Stimulated activated CD4-positive, alpha-beta T cell treated with anti-CD3 and anti-CD28 coated beads, Interleukin-12 subunit alpha, Interleukin-12 subunit beta, amount 100 ng/mL, for 24 hours (primary cell): ENCODE data around the gene IFT74.

Experiments used
- DNase-seq, 2 experiments: peaks; one replicate each; pipeline ENCODE4 v3.0.0-alpha.2; 2020; ENCODE audit warnings: low read depth in 2 of 2

Gene IFT74

DNA sequence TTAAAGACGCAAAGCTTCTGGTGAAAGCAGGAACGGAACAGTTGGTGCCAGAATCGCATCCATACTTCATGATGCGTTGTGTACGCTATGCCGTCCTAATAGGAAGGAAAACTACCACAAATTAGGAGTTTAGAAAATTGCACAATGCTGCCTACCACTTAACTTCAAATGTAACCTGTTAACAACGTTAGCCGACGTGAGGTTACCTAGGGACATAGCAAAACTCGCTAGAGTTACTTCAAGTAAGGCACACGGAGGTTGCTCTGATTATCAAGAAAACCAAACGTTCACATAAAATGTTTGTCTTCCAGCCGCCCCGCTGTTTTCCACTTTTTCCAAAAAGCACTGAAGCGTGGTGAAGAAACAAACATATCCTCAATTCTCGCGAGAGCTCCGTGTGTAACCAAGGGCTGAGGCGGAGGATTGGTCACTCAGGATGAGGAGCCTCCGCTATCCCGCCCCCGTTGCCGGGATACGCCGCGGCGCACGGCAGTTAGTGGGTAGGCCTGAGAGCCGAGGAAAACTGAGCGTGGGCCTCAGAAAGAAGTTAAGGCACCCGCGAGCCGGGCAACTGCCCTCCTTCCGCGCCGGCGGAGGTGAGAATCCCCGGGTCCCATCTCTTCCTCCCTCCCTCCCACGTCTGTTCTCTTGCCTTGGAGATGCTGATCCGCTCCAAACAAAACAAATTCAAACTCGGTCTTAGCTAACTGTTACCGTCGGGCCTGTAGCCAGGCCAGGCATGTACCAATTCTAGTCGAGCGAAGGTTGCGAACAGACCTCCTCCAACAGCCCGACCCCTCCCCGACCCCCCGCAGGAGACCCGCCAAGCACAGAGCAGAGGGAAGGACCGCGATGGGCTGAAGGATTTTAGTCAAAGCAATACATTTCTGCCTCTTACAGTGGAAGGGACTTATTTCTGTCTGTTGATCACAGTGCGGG is at the start of gene IFT74:
Gene IFT74, plus strand, starts transcription at position 492 of the 939 bp plus-strand sequence. CDS start 5,556 bp downstream, outside the sequence.
- peak; percentile 85 to 88 for DNase-seq

DNA sequence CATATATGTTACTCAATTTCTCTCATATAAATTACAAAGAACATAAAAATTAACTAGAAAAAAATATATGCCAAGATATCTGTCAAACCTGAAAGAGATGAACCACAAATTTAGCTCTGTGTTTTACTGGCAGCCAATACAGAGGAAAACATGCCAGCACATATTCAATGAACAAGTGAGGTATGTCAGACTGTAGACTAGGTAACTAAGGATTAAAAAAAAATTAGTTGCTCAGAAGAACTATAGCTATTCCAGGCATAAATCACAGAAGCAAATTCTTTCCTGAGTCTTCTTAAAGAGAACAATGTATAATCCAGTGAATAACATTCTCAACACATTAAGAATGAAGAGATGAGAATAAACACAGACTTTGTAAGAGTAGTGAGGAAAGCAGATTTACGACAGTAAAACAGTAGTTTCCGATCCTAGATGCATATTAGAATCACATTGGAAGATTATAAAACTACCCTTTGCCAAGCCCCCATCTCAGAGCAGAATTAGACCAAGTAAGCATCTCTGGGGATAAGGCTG is 43.0 kb upstream of the IFT74 start:
- no peak for DNase-seq

DNA sequence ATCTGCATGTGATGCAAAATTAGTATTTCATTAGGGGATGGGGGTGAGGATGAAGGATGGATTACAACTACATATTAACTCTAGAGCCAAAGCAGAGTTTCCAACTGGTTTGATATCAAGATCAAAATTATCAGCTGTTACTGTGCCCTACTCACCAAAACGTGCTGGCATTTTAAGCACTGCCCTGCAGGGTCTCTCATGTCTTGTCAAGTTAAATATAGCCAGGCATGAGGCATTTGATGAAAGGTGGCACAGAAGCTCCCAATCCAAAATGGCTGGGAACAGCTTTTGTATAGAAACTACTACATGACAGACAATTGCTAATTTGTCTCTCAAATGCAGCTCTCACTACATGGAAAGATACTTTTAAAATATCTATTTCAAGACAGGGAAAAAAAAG is 36.5 kb upstream of the IFT74 start:
- DNase-seq: no peak

DNA sequence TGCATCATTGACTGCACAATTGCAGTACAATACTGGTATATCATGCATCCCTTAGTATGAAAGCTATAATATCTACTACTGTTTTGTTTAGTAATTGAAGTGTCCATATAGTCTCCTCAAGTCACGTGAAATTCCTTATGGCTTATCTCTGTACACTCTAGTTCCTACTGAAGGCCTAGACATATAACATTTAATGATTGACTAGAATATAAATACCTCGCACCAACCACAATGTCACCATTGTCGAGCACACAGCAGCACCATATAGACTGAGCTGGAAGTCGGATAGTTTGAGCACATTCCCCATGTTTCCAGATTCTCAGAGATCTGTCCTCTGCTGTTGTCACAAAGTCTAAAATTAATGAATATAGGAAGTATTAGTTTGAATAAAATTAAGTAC is 30.6 kb upstream of the IFT74 start:
- DNase-seq: no peak

DNA sequence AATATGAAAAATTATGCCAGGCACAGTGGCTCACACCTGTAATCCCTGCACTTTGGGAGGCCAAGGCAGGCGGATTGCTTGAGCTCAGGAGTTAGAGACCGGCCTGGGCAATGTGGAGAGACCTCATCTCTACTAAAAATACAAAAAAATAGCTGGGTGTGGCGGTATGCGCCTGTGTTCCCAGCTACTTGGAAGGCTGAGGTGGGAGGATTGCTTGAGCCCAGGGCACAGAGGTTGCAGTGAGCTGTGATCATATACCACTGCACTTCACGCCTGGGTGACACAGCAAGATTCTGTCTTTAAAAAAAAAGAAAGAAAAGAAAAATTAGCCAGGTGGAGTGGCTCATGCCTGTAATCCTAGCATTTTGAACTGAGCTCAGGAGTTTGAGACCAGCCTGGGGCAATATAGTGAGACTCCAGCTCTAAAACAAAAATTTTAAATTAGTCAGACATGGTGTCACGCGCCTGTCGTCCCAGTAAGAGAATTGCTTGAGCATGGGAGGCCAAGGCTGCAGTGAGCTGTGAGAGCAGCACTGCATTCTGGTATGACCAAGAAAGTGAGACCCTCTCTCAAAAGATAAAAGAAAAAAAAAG is 27.2 kb upstream of the IFT74 start:
- DNase-seq: no peak

DNA sequence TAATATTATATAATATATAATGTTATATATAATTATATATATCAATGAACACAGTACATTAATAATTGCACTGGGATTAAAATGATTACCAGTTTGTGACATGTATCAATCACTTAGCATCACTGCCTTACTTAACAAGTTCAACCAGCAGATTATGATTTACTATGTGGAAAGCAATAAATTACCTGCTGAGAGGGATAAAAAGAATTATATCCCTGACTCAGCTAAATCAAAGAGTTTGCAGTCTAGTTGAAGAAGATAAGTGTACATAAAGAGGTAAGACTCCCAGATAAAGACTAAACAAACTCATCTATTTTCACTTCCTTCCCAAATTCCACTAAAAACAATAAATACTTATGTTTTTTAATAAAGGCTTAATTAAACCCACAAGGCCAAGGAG is 20.4 kb upstream of the IFT74 start:
- no peak for DNase-seq

DNA sequence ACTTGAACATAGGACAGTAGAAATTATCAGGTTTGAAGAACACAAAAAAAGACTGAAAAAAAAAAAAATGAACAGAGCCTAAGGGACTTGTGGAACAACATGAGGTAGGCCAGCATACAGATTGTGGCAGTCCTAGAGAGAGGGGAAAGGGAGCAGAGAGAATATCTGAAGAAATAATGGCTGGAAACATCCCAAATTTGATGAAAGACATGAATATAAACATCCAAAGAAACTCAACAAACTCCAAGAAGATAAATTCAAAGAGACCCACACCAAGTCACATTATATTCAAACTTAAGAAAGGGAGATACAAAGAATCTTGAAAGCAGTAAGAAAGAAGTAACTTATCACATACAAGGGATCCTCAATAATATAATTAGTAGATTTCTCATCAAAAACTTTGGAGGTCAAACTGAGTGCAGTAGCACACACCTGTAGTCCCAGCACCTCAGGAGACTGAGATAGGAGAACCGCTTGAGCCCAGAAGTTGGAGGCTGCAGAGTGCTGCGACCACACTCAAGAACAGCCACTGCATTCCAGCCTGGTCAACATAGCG is 18.3 kb upstream of the IFT74 start:
- DNase-seq: no peak

DNA sequence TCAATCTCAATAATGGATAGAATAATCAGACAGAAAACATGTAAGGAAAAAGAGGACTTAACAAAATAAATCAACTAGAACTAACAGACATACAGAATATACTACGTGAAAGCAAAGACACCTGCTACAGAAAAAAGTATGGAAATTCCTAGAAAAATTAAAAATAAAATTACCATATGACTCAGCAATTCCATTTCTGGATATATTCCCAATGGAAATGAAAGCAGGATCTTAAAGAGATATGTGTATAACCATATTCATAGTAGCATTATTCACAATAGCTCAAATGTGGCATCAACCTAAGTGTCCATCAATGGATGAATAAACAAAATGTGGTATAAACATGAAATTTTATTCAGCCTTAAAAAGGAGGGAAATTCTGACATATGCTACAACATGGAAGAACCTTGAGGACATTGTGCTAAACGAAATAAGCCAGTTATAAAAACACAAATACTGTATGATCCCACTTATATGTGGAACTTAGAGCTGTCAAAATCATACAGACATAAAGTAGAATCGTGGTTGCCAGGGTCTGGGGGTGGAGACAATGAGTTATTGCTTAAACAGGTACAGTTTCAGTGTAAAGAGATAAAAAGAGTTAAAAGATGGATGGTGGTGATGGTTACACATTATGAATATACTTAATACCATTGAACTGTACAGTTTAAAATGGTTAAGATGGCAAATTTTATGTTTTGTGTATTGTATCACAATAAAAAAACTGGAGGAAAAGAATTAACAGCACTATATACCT is 16.1 kb upstream of the IFT74 start:
- no peak for DNase-seq

DNA sequence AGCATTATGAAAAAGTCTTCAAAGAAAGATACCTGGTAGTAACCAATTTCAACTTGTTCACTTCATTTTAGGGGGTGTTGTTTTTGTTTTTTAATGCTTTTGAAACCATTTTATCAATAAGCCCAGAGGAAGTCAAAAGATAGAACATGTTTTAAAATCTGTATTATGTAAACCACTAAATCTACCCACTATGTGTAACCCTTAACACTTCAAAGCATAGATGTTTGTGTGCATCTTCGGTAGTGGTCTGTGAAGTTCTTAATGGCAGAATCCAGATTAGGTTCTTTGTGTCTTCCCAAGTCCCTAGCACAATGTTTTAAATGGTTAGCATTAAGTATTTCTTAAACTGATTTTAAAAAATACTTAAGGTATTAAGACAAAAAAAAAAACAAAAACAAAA is 15.4 kb upstream of the IFT74 start:
- no peak for DNase-seq

DNA sequence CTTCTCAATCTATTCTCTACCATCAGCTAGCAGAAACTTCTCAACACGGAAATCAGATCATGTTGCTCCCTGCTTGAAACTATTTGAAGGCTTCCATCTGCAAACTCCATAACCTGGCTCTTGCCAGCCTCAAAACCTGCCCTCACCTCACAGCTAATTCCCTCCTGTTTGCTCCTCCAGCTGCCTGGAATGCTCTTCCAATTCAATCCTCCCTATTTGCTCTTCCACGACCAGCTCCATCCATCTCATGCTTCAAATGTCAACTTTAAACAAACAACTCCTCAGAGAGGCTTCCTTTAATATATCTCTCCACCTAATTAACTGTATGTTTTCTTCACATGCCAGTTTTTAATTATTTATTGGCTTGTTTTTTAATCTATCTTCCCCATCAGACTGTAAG is 10.6 kb upstream of the IFT74 start:
- no peak for DNase-seq

DNA sequence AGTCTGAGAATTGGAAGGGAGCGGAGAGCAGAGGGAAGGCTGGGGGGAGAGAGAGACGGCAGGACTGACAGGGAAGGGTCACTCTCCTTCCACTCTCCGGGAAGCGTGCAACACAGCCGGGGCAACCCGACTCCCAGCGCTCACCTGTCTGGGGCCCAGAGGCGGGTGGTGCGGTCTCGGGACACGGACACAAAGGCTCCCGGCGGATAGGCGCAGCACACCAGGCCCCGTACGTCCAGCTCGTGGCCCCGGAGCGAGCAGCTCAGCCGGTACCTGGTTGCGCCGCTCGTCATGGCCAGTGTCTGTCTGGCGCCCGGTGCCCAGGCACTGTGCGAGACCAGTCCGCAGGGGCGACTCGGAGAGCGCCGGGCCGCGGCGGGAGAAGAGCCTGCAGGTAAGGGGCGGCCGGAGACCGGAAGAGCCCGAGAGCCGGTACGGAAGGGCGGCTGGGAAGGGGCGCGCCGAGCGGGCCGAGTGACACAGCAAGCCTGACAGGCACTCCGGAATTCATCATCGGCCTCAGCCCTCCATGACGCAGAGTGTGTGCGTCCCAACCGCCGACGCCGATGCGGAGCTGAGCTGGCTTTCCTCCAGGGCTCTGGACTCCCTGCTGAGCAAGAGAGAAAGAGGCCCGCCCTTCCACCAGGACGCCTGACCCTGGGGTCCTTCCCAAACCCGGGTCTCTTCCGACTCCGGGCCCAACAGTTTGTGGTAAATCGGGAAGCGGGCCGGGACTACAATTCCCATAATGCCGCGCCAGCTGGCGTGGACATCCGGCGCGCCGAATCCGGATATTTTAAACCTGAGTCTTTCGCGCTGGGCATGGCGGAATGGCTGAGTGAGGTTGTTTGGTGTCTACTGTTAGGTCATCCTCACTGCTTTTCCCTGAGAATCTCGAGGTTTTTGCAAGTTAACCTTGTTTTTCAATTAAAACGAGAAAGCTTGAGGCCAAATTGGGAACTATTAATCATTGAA is 9.2 kb upstream of the IFT74 start, which contains the start of gene PLAA:
Gene PLAA, minus strand, starts transcription at position 490 of the 975 bp plus-strand sequence. Its CDS starts 197 bp downstream, at position 293.
- DNase-seq: peak; percentile 76

DNA sequence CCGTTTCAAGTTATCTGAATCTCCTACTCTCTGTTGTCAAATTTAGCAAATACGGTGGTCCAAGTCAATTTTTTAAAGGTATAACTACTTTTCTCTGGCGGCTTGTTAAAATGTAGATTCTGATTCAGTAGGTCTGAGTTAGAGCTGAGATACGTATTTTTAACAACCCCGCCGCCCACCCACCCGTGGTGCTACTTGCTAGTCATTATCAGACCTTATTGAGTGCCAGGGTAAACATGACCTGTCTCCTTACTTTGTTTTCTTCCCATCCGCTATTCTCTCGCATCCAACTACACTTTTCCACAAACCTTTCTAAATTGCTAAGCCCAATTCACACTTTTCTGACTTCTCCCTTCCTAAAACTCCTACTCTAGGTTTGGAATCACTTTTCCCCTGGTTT is 8.5 kb upstream of the IFT74 start:
- peak in 1 of 2 experiments; percentile 26 for DNase-seq

DNA sequence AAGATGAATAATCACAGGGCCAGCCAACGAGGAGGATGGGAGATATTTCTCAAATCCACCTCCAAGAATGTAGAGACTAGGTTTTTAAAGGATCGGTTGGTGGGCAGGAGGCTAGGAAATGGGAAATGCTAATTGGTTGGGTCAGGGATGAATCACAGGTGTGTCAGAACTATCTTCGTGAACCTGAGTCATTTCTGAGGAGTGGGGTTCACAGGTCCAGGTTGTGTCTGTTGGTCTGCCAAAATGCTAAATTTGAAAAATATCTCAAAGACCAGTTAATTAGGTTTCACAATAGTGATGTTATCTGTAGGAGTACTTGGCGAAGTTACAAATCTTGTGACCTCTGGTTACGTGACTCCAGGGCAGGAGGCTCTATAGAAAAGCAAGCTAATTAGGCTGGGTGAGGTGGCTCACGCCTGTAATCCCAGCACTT is 6.6 kb upstream of the IFT74 start:
- DNase-seq: no peak

DNA sequence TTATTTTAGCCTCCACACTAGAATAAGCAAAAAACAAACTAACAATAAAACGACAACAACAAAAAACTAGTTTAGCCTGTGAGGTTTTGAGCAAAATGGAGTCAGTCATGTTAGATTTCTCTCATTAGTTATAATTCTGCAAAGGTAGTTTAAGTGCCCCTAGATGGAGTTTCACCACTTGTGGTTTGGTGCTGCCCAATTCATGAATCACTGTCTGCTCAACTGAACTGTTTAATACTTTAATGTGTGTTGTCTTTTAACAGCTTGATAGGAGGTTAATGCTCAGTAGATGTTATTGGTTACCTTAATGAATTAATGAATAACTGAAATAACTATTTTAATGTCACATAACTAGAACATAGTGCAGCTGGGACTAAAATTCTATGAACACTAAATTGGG is 5.7 kb upstream of the IFT74 start:
- DNase-seq: no peak

DNA sequence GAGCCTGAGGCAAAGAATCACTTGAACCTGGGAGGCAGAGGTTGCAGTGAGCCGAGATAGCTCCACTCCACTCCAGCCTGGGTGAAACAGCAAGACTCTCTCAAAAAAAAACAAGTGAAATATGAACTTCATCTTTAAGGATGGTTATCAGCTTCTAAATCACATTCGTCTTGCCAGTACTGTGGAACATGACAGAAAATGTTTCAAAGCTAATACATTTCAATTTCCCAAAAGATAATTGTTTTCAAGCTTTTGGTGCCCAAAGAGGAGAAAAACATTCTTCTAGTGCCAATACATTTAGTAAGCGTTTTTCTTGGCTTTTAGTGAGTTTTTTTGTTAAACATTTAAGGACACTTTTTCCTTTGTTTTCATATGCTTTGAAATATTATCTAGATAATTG is 4.4 kb upstream of the IFT74 start:
- no peak for DNase-seq

DNA sequence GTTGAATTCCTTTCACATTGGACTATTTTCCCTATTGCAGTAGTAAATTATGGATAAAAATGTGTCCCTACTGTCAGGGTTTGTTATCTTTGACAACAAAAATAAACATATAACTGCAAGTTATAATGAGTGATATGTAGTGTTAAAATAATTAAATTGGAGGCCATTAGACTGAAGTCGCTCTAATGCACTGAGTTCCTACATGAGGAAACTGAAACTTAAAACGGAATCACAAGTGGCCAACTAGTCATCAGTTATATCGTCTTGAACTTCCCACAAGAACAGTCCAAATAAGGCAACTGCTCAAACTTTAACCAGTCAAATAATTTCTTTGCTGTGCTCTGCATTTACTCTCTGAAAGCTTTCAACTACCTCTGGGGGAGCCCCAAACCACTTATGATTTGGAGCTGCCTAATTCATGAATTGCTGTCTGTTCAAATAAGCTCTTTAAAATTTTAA is 2.1 kb upstream of the IFT74 start:
- no peak for DNase-seq

DNA sequence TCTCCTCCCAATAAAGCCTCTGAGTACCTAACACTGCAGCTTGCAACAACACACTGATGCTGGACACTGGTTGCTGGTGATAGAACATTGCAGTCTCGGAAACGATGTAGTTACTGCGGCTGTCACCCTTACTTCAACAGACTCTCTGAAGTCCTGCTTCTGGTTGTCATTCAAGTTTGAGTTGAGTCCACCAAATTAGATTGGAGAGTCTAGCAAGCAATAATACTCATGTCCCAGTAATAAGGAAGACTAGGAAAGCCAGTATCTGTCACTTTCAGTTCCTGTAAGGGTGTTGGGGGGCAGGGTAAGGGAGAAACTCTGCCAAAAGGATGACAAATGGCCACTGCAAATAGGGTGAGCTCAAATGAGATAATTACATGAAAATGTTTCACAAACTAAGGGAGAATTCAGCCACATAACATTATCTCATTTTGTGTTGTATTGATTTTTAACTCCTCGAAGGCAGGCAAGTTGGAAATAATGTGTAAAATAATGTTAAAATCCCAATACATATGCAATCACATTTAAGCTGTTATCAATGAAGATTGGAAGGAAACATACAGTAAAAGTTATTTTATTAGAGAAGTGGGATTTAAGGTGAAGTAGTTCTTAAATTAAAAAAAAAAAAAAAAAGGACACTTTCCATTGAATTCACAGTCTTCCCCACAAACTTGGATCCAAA is 849 bp upstream of the IFT74 start:
- no peak for DNase-seq

DNA sequence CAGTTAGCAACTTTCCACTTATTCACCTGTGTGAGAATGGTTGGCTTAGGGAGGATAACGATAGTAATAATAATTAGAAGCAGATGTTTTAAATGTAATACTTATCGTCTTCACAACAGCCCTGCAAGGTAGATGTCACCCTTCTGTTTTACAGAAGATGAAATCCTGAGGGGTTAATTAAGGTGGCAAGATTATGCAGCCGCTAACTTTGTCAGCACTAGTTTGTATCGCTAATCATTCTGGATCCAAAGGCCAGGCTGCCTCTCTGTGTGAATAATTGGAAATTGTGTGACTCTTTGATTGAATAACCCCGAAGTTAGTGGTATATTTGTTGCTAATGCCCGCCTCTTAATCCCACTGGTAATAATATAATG is 635 bp downstream of the IFT74 start:
- DNase-seq: no peak

DNA sequence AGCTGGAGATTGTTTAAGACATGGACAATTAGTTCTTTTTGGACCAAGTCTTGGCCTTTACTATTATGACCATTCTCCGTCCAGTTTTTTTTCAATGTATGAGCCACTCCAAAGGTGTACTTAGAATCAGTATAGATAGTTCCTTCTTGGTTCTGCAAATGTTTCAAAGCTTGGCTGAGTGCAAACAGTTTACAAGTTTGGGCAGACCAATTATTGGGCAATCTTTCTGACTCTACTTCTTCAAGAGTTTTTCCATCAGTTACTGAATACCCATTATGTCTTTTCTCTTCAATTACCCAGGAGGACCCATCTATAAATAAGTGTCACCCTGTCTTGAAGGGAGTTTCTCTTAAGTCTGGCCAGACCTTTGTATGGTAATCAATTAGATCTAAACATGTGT is 15.5 kb downstream of the IFT74 start:
- no peak for DNase-seq

DNA sequence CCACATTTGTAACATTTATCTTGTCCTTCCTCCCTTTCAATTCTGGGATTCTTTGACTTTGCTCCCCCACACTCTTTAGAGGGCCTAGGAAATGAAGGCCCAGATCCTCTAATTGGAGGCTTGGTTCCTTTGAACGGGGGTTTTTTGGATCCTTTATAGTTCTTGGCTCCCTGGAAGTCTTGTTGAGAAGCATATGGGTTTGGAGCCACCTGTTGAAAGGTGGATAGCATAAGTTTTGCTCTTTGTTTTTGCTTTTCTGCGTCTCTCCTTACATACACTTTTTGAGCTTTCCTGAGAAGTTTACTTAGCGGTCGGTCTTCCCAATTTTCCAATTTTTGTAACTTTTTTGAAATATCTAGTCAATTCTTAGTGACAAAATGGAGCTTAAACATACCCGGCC is 17.8 kb downstream of the IFT74 start:
- DNase-seq: no peak
